Measurements from ENCODE around the gene GPR146. TPM values are rescaled to one million over a fixed set of nuclear protein-coding genes. Genes with fewer than 3 reads are reported as not detected.

The GPR146 gene
- total RNA-seq, 1 donor from 2014 or later, result 1.3 TPM

- no peak for TF ChIP-seq CTCF (IDR thresholded peaks at IDR 0.05; ENCODE audit: insufficient read depth, low read length, severe bottlenecking)
- FAIRE-seq (no peak), DNase-seq (ENCODE audit: low read depth) (no peak)
- Histone ChIP-seq H3K36me3 (ENCODE audit: control insufficient read depth, insufficient read depth, low read length) (peaks cover 1% of the 10 kb centered on the region), H3K4me3 (ENCODE audit: low read depth, low read length) (no peak overlapping the region), H3K27me3 (ENCODE audit: control insufficient read depth, insufficient read depth, low read length) (no peaks in the 10 kb centered on the region)
Measured at GRCh38 chr7:1076184-1077072, 32.1 kb downstream of the GPR146 start.

GRCh38 chr7:1078519-1078918 lies 34.2 kb downstream of the GPR146 start:
- DNase-seq (ENCODE audit: low read depth), result no peak
- Histone ChIP-seq H3K4me3 (ENCODE audit: low read depth, low read length) (no peak overlapping the region), H3K27me3 (ENCODE audit: control insufficient read depth, insufficient read depth, low read length) (no peaks in the 10 kb centered on the region), H3K36me3 (ENCODE audit: control insufficient read depth, insufficient read depth, low read length) (no peaks in the 10 kb centered on the region)
- no peak for TF ChIP-seq CTCF (IDR thresholded peaks at IDR 0.05; ENCODE audit: insufficient read depth, low read length, severe bottlenecking)
- FAIRE-seq, result no peak

- Histone ChIP-seq H3K4me3 (ENCODE audit: low read depth, low read length) (no peak overlapping the region), H3K27me3 (ENCODE audit: control insufficient read depth, insufficient read depth, low read length) (no peaks in the 10 kb centered on the region), H3K36me3 (ENCODE audit: control insufficient read depth, insufficient read depth, low read length) (peaks cover under 1% of the 10 kb centered on the region)
- FAIRE-seq (no peak), DNase-seq (ENCODE audit: low read depth) (no peak)
- TF ChIP-seq CTCF (IDR thresholded peaks at IDR 0.05; ENCODE audit: insufficient read depth, low read length, severe bottlenecking), result no peak
Measured at GRCh38 chr7:1078985-1079384, 34.6 kb downstream of the GPR146 start.

GRCh38 chr7:1079546-1079945 lies 35.2 kb downstream of the GPR146 start:
- DNase-seq (ENCODE audit: low read depth) (no peak), FAIRE-seq (no peak)
- H3K27me3 ChIP-seq (ENCODE audit: control insufficient read depth, insufficient read depth, low read length), result no peaks in the 10 kb centered on the region
- H3K4me3 ChIP-seq (ENCODE audit: low read depth, low read length), result no peak overlapping the region
- TF ChIP-seq CTCF (IDR thresholded peaks at IDR 0.05; ENCODE audit: insufficient read depth, low read length, severe bottlenecking), result no peak
- H3K36me3 ChIP-seq (ENCODE audit: control insufficient read depth, insufficient read depth, low read length), result peaks cover 3% of the 10 kb centered on the region

GRCh38 chr7:1080252-1080920 lies 36.0 kb downstream of the GPR146 start:
- TF ChIP-seq CTCF (IDR thresholded peaks at IDR 0.05; ENCODE audit: insufficient read depth, low read length, severe bottlenecking), result no peak
- Histone ChIP-seq H3K27me3 (ENCODE audit: control insufficient read depth, insufficient read depth, low read length) (no peaks in the 10 kb centered on the region), H3K36me3 (ENCODE audit: control insufficient read depth, insufficient read depth, low read length) (peaks cover 3% of the 10 kb centered on the region), H3K4me3 (ENCODE audit: low read depth, low read length) (no peak overlapping the region)
- no peak for DNase-seq (ENCODE audit: low read depth)
- FAIRE-seq, result no peak
